Panc1 (cell line): ENCODE results near the gene ADAMTS14. TPM values are rescaled to one million over a fixed set of nuclear protein-coding genes. Genes with fewer than 3 reads are reported as not detected.

Source experiments
- ATAC-seq: fragments of 200-7000 bp; cut with Tn5 transposase; 2 replicates; pipeline ENCODE4 v1.9.1; 2020; ENCODE audit warnings: mild to moderate bottlenecking, moderate library complexity
- BruUV-seq: library from RNA; stranded (reverse); fragments of 400-500 nt; replicated peaks from 2 replicates; lab custom pipeline; 2021; lab: Mats Ljungman, UMichigan
- CTCF ChIA-PET: fragments of 300-600 bp; sonication (Branson Sonifier 250); formaldehyde crosslinking; loops from one replicate; lab custom pipeline; 2022; ENCODE audit warnings: antibody characterized with exemption; lab: Charles Lee
- POLR2A ChIA-PET: fragments of 300-600 bp; sonication (Branson Sonifier 250); formaldehyde crosslinking; loops from one replicate; lab custom pipeline; 2022; ENCODE audit warnings: antibody characterized with exemption; lab: Charles Lee
- DNase-seq: peaks from one replicate; pipeline ENCODE4 v3.0.0-alpha.2; 2010; ENCODE audit warnings: low read depth, low spot score
- H3K27ac ChIP-seq: 2 replicates; pipeline ENCODE4 v1.5.1; 2011; ENCODE audit warnings: mild to moderate bottlenecking, low read length, inconsistent platforms
- H3K27me3 ChIP-seq: fragments of 200-500 bp; sonication (Bioruptor generic); 2 replicates; pipeline ENCODE4 v1.6.0; 2014; ENCODE audit warnings: low read length, inconsistent platforms; ENCODE audit not compliant: control insufficient read depth, insufficient read depth
- H3K36me3 ChIP-seq: fragments of 200-500 bp; sonication (Bioruptor generic); 2 replicates; pipeline ENCODE4 v1.5.1; 2014; ENCODE audit warnings: inconsistent platforms, mild to moderate bottlenecking, low read length, moderate library complexity; ENCODE audit not compliant: control insufficient read depth, insufficient read depth
- H3K4me1 ChIP-seq: 2 replicates; pipeline ENCODE4 v1.5.1; 2011; ENCODE audit warnings: inconsistent platforms, mild to moderate bottlenecking, low read length, moderate library complexity; ENCODE audit not compliant: control insufficient read depth, insufficient read depth
- H3K4me3 ChIP-seq, 2 experiments: 2 replicates each; pipeline ENCODE4 v1.5.1; 2011 to 2012; ENCODE audit warnings: low read depth in 2 of 2, low read length in 2 of 2, mild to moderate bottlenecking in 2 of 2, inconsistent platforms in 1 of 2, moderate library complexity in 1 of 2
- H3K9me3 ChIP-seq: fragments of 200-500 bp; sonication (Bioruptor generic); 2 replicates; pipeline ENCODE4 v1.5.1; 2014; ENCODE audit warnings: low read depth, mild to moderate bottlenecking, inconsistent platforms, low read length, moderate library complexity; ENCODE audit not compliant: control insufficient read depth, insufficient read depth
- POLR2AphosphoS5 ChIP-seq: IDR thresholded peaks from 2 replicates; pipeline ENCODE4 v1.6.1; 2012; ENCODE audit warnings: mild to moderate bottlenecking, low read depth, low read length, moderate library complexity
- SIN3A ChIP-seq: IDR thresholded peaks from 2 replicates; pipeline ENCODE4 v1.6.1; 2012; ENCODE audit warnings: low read depth, mild to moderate bottlenecking, low read length, moderate library complexity, borderline replicate concordance; ENCODE audit not compliant: insufficient read depth
- TCF7L2 ChIP-seq: IDR thresholded peaks from 2 replicates; pipeline ENCODE4 v1.6.1; 2011; ENCODE audit warnings: mild to moderate bottlenecking, low read depth, low read length, inconsistent platforms
- in situ Hi-C: cut with HindIII; loops from 2 replicates; pipeline ENCODE4 v1.10.0; 2016; ENCODE audit warnings: low sequenced_read_pairs, low pct_unique_long_range_greater_than_20kb
- intact Hi-C: fragments of 100-400 bp; cut with micrococcal nuclease; formaldehyde crosslinking; loops from one replicate; pipeline ENCODE4 v1.10.0; 2022; ENCODE audit not compliant: unreplicated experiment
- total RNA-seq: library from RNA; stranded (reverse); gene quantifications from one replicate; pipeline ENCODE4 v1.2.1, GENCODE V29; 2021; ENCODE audit not compliant: unreplicated experiment
- TF ChIP-seq, protein P1 (sequence below), 2 experiments: IDR thresholded peaks; 2 replicates each; pipeline ENCODE4 v1.6.1; 2011 to 2012; ENCODE audit warnings: low read depth in 2 of 2, control low read depth in 1 of 2, low read length in 1 of 2, mild to moderate bottlenecking in 1 of 2, moderate library complexity in 1 of 2; ENCODE audit not compliant: insufficient read depth in 1 of 2
- TF ChIP-seq, protein P2 (sequence below): fragments of 450-650 bp; IDR thresholded peaks from 2 replicates; pipeline ENCODE4 v1.5.1; 2017; ENCODE audit warnings: mild to moderate bottlenecking

The ADAMTS14 gene
- total RNA-seq, 1 experiment from 2014 or later: 0.67 TPM

DNA sequence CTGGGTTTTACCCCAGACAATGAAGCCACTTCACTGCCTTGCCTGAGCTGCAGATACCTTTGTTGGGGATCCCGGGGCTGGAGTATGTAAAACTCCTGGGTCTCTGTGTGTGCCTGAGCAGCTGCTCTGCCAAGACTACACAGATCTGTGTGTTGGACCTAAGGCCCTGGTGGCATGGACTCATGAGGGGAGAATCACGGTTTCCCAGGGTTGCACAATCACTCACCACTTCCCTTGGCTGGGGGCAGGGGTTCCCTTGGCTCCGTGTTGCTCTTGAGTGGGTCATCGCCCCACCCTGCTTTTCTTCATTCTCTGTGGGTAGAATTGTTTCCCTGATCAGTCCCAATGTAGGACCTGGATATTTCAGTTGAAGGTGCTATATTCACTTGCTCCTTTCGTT lies 126.8 kb downstream of the ADAMTS14 start:
- ATAC-seq (no peak), DNase-seq (no peak)
- in situ Hi-C loops: no loop called here
- TF ChIP-seq, protein P1, sequence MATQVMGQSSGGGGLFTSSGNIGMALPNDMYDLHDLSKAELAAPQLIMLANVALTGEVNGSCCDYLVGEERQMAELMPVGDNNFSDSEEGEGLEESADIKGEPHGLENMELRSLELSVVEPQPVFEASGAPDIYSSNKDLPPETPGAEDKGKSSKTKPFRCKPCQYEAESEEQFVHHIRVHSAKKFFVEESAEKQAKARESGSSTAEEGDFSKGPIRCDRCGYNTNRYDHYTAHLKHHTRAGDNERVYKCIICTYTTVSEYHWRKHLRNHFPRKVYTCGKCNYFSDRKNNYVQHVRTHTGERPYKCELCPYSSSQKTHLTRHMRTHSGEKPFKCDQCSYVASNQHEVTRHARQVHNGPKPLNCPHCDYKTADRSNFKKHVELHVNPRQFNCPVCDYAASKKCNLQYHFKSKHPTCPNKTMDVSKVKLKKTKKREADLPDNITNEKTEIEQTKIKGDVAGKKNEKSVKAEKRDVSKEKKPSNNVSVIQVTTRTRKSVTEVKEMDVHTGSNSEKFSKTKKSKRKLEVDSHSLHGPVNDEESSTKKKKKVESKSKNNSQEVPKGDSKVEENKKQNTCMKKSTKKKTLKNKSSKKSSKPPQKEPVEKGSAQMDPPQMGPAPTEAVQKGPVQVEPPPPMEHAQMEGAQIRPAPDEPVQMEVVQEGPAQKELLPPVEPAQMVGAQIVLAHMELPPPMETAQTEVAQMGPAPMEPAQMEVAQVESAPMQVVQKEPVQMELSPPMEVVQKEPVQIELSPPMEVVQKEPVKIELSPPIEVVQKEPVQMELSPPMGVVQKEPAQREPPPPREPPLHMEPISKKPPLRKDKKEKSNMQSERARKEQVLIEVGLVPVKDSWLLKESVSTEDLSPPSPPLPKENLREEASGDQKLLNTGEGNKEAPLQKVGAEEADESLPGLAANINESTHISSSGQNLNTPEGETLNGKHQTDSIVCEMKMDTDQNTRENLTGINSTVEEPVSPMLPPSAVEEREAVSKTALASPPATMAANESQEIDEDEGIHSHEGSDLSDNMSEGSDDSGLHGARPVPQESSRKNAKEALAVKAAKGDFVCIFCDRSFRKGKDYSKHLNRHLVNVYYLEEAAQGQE (IDR thresholded peaks at IDR 0.05; ENCODE audit: insufficient read depth in 1 of 2, low read depth in 2 of 2, low read length in 1 of 2): no peak
- TF ChIP-seq, protein P2, sequence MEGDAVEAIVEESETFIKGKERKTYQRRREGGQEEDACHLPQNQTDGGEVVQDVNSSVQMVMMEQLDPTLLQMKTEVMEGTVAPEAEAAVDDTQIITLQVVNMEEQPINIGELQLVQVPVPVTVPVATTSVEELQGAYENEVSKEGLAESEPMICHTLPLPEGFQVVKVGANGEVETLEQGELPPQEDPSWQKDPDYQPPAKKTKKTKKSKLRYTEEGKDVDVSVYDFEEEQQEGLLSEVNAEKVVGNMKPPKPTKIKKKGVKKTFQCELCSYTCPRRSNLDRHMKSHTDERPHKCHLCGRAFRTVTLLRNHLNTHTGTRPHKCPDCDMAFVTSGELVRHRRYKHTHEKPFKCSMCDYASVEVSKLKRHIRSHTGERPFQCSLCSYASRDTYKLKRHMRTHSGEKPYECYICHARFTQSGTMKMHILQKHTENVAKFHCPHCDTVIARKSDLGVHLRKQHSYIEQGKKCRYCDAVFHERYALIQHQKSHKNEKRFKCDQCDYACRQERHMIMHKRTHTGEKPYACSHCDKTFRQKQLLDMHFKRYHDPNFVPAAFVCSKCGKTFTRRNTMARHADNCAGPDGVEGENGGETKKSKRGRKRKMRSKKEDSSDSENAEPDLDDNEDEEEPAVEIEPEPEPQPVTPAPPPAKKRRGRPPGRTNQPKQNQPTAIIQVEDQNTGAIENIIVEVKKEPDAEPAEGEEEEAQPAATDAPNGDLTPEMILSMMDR: no peak
- TF ChIP-seq TCF7L2: no peak
- no peak for TF ChIP-seq POLR2AphosphoS5
- TF ChIP-seq SIN3A: no peak
- H3K4me1 ChIP-seq: no peaks in the 10 kb centered on the region
- no peak overlapping the region for H3K27ac ChIP-seq
- intact Hi-C loops: no loop called here
- ChIA-PET CTCF (no interaction called here), POLR2A (no interaction called here)
- BruUV-seq: no TSS peak
- H3K36me3 ChIP-seq: no peaks in the 10 kb centered on the region
- no peaks in the 10 kb centered on the region for H3K9me3 ChIP-seq
- H3K4me3 ChIP-seq: no peak overlapping the region
- peaks cover 9% of the 10 kb centered on the region for H3K27me3 ChIP-seq

DNA sequence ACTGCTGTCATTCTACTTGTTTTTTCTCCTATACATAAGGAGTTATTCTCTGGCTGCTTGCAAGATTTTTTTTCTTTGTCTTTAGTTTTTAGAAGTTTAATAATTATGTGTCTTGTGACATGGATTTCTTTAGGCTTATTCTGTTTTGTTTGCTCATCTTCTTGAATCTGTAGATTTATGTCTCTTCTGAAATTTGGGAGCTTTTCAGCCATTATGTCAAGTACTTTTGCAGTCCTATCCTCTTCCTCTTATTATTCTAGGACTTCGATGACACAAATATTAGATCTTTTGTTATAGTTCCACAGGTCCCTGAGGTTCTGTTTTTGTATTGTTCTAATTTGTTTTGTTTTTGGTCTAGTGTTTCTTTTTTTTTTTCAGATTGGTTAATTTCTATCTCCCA lies 129.5 kb downstream of the ADAMTS14 start:
- DNase-seq: no peak
- Histone ChIP-seq H3K27me3 (peaks cover 9% of the 10 kb centered on the region), H3K9me3 (no peaks in the 10 kb centered on the region), H3K4me1 (no peaks in the 10 kb centered on the region), H3K36me3 (no peaks in the 10 kb centered on the region), H3K27ac (no peak overlapping the region), H3K4me3 (no peak overlapping the region)
- intact Hi-C loops (no loop called here), in situ Hi-C loops (no loop called here)
- TF ChIP-seq SIN3A: no peak
- TF ChIP-seq, protein P2: no peak
- no peak for TF ChIP-seq POLR2AphosphoS5
- TF ChIP-seq, protein P1 (IDR thresholded peaks at IDR 0.05; ENCODE audit: insufficient read depth in 1 of 2, low read depth in 2 of 2, low read length in 1 of 2): no peak
- no peak for TF ChIP-seq TCF7L2
- ChIA-PET POLR2A (no interaction called here), CTCF (no interaction called here)
- BruUV-seq: no TSS peak
- ATAC-seq: no peak
